NCI-H2227 treated with DMSO at 0.1 percent for 48 hours (cell line): ENCODE data around the gene TMEM150B.

Experiments
- DNase-seq: peaks from one replicate; lab custom pipeline; 2025; lab: John Stamatoyannopoulos, UW

Gene TMEM150B

DNA sequence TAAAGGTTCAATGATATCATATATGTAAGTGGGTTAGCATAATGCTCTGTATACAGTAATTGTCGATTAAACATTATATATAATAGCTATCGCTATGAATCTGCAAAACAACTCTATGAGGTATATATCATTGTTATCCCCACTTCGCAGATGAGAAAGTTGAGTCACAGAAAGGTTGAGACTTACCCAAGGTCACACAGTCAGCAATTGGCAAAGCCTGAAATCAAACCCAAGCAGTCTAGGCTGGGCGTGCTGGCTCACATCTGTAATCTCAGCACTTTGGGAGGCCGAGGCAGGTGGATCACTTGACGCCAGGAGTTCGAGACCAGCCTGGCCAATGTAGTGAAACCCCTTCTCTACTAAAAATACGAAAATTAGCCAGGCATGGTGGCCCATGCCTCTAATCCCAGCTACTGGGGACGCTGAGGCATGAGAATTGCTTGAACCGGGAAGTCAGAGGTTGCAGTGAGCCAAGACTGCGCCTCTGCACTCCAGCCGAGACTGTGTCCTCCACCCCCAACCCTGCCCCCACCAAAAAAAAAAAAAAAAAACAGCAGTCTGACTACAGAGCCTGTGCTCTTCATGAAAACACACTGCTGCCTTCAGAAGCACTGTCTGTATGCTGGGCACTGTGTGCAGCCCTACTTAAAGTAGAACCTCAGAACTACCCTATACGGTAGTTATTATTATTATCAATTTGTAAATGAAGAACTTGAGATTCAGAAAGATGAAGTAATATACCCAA, 46.6 kb downstream of the TMEM150B start:
- DNase-seq = no peak

DNA sequence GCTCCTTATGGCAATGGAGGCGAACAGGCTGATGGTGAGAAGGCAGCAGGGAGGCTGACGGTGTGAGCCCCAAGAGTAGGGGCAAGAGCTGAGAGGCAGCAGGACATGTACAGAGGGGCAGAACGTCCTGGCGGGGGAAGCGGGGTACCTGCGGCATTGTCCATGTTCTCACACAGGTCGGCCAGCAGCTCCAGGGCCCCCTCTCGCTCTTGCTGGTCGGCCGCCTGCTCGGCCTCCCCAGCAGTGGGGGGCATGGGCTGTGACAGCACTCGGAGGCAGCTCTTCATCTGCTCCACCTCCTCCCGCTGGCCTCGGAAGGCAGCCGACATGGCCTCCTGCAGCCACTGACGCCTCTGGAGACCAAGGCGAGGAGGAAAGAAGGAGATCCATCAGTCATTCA, 47.6 kb downstream of the TMEM150B start:
- no peak for DNase-seq

DNA sequence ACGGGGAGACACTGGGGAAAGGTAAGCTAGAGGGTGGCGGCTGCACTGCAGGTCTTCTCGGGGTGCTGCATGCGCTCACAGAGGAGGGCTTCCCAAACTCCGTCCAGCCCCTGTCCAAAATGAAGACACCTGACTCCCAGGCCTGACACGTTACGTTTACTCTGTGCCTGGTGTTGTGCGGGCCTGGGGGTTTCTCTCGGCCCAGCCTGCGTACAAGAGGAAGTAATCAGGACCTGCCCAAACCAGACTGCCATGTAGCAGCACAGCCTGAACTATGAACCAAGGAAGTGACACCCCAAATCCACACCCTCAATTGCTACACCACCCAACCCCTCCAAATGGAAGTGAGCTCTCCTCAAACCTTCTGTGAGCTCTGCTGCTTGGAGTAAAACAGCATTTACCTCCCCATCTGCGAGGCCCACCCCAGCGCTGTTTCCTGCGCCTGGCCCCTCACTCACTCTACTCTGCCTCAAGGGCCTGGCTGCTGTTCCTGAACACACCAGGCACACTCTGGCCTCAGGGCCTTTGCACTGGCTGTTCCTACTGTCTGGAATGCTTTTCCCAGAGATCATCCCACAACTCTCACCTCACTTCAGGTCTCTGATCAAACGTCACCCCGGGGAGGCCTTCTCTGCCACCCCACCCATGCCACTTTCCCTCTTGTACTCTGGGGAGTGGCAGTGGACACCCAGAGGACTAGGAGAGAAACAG, 48.3 kb downstream of the TMEM150B start:
- no peak for DNase-seq

DNA sequence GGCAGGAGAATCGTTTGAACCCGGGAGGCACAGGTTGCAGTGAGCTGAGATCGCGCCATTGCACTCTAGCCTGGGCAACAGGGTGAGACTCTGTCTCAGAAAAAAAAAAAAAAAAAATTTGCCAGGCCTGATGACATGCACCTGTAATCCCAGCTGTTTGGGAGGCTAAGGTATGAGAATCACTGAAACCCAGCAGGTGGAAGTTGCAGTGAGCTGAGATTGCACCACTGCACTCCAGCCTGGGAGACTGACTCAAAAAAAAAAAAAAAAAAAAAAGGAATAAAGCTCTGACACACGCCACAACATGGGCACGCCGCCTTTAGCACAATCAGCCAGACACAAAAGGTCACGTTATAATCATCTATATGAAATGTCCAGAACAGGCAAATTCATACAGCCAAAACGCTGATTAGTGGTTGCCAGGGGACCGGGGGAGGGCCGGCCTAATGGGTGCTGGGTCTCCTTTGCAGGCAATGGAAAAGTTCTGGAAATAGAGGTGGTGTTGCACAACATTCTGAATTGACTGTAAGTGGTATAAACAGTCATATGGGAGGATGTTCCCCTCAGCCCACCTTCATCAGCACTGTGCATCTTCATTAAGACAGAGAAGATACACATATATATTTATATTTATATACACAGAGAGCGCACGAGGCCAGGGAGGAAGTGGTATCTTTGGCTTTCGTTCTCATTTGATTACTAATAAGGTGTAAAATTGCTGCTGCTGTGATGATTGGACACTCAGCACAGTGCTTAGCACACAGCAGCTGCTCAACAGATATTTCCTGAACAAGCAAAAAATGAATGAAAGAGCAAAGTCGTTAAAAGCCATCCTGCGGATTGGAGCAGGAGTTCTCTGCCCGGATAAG, 49.1 kb downstream of the TMEM150B start:
- DNase-seq = no peak

DNA sequence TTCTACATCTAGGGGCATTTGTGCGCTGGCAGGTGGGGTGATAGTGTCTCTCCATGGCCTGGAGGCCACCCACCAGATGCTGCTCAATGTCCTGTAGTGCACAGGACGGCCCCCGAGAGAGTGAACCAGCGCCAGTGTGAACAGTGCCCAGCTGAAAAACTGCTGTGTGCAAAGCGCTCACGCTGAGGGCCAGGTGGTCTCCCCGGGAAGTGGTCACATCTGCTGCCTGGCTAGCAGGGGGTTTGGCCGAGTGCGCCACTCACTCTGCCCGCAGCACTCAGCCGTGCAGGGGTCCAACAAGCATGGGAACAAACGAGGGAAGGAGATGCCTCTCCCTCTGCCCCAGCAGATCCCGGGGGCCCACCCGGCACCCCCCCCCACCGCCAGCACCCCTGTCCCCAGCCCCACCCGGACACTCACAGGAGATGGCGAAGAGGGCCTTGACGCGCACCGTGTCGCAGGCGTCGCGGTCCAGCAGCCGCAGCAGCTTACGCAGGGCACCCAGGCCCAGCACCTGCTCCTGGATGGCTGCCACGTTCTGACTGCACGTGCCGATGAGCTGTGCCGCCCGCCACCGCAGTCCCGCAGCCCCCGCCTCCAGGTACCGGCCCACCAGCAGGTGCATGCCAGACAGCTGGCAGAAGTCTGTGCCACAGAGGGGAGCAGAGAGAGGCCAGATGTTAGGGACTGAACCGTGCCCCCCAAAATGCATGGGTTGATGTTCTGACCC, 51.0 kb downstream of the TMEM150B start:
- no peak for DNase-seq

DNA sequence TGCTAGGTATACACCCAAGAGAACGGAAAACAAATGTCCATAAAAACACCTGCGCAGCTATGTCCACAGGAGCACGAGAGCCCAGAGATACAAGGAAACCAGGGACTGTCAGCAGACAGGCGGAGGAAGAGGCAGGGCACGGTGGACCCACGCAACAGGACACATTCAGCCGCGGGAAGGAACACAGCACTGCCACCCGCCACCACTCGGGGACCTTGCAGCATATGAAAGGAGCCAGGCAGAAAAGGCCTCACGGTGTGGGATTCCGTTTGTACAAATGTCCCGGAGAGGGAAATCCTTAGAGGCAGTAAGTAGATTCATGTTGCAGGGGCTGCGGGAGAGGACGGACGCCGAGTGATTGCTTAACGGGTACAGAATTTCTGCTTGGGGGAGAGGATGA, 53.0 kb downstream of the TMEM150B start:
- no peak for DNase-seq

DNA sequence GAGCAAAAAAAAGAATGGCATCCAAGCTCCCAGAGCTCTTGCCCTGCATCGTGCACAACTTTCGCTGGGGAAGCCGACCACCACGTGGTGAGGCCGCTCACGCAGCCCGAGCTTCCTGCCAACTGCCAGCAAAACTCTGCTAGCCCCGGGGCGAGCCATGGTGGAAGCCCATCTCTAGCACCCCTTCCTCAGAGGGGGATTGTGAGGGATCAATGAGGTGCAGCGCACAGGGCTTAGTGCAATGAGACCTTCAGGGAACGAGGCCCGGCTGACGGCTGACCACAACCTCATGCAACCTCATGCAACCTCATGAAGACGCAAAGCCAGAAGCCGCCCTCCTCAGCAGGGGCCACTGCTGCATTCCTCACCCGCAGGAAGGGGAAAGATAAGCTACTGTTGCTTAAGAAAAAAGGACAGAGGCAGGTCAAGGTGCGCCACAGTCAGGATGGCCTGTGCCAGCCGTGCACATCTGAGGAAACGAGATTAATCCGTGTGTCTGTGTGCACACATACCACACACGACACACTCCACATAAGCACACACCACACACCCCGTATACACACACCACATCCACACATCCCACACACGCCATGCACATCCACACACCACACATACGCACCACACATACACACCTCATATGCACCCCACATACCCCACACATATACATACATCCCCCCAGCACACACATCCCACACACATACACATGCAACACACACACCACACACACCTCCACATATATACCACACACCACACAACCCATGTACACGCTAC, 54.8 kb downstream of the TMEM150B start:
- DNase-seq = no peak

DNA sequence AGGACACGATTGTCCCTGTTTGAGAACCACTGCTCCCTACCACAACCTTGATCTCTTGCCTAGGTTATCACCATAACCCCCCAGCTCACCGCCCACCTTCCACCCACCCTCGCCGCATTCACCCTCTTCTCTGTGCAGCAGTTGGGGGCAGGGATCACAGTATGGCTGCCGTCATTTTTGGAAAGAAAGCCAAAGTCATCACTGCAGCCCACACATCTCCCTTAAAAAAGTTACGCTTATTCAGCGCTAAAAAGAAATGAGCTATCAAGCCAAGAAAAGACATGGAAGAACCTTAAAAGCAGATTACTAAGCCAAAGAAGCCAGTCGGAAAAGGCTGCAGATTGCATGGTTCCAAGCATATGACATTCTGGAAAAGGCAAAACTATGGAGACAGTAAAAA, 55.8 kb downstream of the TMEM150B start:
- DNase-seq = no peak

DNA sequence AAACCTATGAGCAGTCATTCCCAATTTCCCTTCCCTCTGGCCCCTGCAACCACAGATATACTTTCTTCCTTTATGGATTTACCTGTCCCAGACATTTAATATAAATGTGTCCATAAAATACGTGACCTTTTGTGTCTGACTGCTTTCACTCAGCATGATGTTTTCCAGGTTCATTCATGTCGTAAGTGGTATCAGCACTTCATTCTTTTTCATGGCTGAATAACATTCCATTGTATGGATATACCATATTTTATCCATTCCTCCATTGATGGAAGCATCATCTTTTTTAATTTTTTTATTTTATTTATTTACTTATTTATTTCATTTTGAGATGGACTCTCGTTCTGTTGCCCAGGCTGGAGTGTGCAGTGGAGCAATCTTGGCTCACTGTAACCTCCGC, 58.3 kb downstream of the TMEM150B start:
- DNase-seq = no peak

DNA sequence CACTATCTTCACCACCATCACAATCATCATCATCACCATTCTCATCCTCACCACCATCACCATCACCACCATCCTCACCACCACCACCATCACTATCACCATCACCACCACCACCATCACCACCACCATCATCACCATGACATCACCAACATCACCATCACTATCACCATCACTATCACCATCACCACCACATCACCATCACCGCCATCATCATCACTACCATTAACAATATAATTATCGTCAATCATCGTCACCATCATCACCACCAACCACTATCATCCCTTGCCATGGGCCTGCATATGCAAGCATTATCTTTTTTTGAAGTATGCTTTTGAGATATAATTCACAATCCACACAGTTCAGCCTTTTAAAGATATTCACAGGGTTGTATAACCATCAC, 58.7 kb downstream of the TMEM150B start:
- no peak for DNase-seq

DNA sequence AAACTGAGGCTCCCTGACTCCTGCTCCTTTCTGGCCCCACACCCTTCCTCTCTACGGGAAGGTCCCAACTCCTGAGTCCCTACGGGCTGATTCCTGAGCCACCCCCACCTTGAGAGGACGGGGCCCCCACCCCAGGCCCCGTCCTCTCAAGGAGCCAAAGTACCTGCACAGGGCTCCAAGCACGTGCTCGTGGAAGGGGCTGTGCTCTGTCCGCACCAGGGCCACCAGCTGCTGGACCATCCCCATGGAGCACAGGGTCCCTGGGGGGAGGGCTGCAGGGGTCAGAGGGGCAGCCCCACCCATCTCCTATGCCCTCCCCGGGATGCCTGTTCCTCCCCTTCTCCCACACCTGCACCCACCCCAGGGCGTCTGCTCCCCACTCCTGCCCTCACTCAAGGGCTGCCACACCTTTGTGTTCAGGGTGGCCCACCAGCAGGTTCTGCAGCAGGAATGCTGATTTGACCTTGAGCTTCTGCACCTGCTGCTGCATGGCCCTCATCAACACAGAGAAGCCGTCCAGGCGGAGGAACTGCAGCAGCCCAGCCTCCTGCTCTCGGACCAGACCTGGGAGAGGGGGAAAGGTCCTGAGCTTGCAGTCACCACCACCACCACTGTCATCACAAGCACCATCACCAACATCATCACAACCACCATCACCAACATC, 59.3 kb downstream of the TMEM150B start:
- DNase-seq = no peak

DNA sequence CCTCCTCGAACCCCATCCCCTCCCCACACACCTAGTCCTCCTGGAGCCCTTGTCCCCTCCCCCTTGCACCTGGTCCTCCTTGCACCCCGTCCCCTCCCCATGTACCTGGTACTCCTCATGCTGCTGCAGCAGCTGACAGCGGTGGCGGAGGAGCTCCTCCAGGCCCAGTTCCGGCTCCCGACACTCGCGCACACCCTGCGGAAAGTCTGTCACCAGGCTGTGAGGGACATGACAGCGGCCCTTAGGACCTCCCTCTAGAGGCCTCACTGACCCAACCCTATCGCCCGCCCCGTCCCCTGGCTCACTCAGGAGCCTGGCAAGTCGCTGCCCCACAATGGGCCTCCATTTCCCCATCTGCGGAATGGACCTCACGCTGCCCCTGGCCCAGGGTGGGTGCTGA, 60.0 kb downstream of the TMEM150B start:
- DNase-seq = no peak

DNA sequence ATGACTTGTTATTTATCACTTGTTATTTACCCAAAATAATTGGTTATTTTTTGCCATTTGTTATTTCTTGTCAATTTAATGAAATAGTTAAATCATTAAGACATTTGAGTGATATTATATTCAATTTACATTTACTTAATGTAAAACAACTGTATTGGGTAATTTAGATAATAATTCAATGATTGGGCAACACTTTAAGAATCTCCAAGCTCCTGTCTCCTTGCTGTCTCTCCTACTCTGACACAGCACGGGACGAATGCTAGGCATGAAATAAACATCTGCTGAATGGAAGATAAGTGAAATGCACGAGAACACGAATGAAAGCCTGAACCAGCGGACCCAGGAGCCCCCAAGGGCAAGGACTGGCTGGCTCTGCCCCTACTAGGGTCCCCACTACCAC, 60.6 kb downstream of the TMEM150B start:
- DNase-seq = no peak
